Osteocyte (in vitro differentiated cells): ENCODE results near the gene FGD4. TPM values are rescaled to one million over a fixed set of nuclear protein-coding genes. Genes with fewer than 3 reads are reported as not detected.
"Not testable (repeated sequence)": the region's sequence is repeated elsewhere in the genome, so short reads cannot be mapped to it uniquely, and the experiment has no call there.

ENCODE experiments used
- DNase-seq: peaks from one replicate; pipeline ENCODE4 v3.0.0; 2021; ENCODE audit warnings: mixed read lengths; ENCODE audit not compliant: unreplicated experiment; ENCODE audit errors: extremely low spot score
- H3K27ac Mint-ChIP-seq: one replicate; pipeline ENCODE4 v1.8.0; 2021; ENCODE audit warnings: mild to moderate bottlenecking, mixed read lengths; ENCODE audit not compliant: unreplicated experiment
- H3K27me3 Mint-ChIP-seq: one replicate; pipeline ENCODE4 v1.8.0; 2021; ENCODE audit warnings: mixed read lengths; ENCODE audit not compliant: unreplicated experiment
- H3K36me3 Mint-ChIP-seq: one replicate; pipeline ENCODE4 v1.8.0; 2021; ENCODE audit warnings: mixed read lengths; ENCODE audit not compliant: unreplicated experiment
- H3K4me1 Mint-ChIP-seq: one replicate; pipeline ENCODE4 v1.8.0; 2021; ENCODE audit warnings: mixed read lengths; ENCODE audit not compliant: unreplicated experiment
- H3K4me3 Mint-ChIP-seq: one replicate; pipeline ENCODE4 v1.8.0; 2021; ENCODE audit warnings: mild to moderate bottlenecking, moderate library complexity, mixed read lengths; ENCODE audit not compliant: unreplicated experiment
- H3K9me3 Mint-ChIP-seq: one replicate; pipeline ENCODE4 v1.8.0; 2021; ENCODE audit warnings: mixed read lengths; ENCODE audit not compliant: unreplicated experiment
- total RNA-seq: library from RNA; stranded (reverse); gene quantifications from 2 replicates; pipeline ENCODE4 v1.2.1, GENCODE V29; 2021
- TF ChIP-seq, protein P1 (sequence below): fragments of 200-600 bp; sonication (generic); IDR thresholded peaks from 2 replicates; pipeline ENCODE4 v1.5.0; 2021; ENCODE audit warnings: antibody characterized with exemption, mild to moderate bottlenecking, moderate library complexity

FGD4 gene
- total RNA-seq, 1 donor from 2014 or later = 8.0 TPM

DNA sequence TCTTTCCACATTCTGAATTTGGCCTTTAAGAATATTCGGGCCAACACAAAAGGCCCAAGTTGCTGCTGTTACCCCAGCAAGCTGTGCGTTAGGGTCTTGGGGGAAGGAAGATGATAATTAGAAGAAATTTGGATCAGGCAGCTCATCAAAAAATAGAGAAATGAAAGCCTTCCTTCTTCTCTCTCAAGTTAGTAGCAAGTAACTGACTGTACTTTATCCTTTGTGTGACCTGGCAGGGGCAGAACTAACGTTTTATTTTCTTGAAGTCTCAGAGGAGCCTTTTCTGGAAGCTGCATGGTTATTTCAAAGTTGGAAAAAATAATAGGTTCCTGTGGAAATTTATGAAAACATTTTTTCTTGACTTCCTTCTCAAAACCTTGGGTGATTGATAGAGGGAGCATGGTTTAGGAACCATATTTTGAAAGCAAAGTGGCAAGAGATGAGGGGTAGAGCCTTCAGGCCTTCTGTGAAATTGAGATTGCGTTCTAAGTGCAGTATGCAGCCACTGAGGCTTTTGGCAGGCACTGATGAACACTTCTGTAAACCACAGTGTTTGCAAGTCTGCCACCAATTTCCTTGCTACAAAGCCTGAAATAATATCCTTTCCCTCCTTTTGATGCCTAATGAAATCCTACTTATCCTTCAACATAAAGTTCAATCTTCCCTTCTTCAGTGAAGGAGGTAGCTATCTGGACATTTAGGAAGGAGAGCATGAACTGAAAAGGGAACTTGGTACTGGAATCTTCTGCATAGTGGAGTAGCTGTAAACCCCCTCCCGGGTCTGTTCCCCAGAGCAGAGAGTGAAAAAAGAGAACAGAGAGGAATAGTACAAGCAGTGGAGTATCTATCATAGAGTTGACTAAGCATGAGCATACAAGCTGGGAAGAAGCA lies 123.2 kb downstream of the FGD4 start:
- H3K27ac Mint-ChIP-seq = peak overlapping the region; percentile 72
- TF ChIP-seq, protein P1, sequence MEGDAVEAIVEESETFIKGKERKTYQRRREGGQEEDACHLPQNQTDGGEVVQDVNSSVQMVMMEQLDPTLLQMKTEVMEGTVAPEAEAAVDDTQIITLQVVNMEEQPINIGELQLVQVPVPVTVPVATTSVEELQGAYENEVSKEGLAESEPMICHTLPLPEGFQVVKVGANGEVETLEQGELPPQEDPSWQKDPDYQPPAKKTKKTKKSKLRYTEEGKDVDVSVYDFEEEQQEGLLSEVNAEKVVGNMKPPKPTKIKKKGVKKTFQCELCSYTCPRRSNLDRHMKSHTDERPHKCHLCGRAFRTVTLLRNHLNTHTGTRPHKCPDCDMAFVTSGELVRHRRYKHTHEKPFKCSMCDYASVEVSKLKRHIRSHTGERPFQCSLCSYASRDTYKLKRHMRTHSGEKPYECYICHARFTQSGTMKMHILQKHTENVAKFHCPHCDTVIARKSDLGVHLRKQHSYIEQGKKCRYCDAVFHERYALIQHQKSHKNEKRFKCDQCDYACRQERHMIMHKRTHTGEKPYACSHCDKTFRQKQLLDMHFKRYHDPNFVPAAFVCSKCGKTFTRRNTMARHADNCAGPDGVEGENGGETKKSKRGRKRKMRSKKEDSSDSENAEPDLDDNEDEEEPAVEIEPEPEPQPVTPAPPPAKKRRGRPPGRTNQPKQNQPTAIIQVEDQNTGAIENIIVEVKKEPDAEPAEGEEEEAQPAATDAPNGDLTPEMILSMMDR = no peak
- DNase-seq = no peak
- H3K36me3 Mint-ChIP-seq = no peaks in the 10 kb centered on the region
- no peak overlapping the region for H3K4me3 Mint-ChIP-seq
- peaks cover 17% of the 10 kb centered on the region for H3K4me1 Mint-ChIP-seq
- H3K27me3 Mint-ChIP-seq = no peaks in the 10 kb centered on the region
- H3K9me3 Mint-ChIP-seq = no peaks in the 10 kb centered on the region

DNA sequence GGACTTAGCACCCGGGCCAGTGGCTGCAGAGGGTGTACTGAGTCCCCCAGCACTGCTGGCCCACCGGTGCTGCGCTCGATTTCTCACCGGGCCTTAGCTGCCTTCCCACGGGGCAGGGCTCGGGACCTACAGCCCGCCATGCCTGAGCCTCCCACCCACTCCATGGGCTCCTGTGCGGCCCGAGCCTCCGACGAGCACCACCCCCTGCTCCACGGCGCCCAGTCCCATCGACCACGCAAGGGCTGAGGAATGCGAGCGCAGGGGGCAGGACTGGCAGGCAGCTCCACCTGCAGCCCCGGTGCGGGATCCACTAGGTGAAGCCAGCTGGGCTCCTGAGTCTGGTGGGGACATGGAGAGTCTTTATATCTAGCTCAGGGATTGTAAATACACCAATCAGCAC lies 126.4 kb downstream of the FGD4 start:
- not testable (repeated sequence) for H3K4me3 Mint-ChIP-seq

DNA sequence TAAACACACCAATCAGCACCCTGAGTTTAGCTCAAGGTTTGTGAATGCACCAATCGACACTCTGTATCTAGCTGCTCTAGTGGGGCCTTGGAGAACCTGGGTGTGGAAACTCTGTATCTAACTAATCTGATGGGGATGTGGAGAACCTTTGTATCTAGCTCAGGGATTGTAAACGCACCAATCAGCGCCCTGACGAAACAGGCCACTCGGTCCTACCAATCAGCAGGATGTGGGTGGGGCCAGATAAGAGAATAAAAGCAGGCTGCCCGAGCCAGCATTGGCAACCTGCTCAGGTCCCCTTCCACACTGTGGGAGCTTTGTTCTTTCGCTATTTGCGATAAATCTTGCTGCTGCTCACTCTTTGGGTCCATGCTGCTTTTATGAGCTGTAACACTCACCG lies 127.0 kb downstream of the FGD4 start:
- DNase-seq, H3K36me3 Mint-ChIP-seq, H3K4me3 Mint-ChIP-seq, H3K27ac Mint-ChIP-seq, H3K27me3 Mint-ChIP-seq, H3K9me3 Mint-ChIP-seq: not testable (repeated sequence)
- H3K4me1 Mint-ChIP-seq = peaks cover 17% of the 10 kb centered on the region

More for the DNA sequence above, 126.4 kb downstream of the FGD4 start:
- peaks cover 17% of the 10 kb centered on the region for H3K4me1 Mint-ChIP-seq
- not testable (repeated sequence) for H3K9me3 Mint-ChIP-seq, H3K36me3 Mint-ChIP-seq, DNase-seq, H3K27me3 Mint-ChIP-seq, H3K27ac Mint-ChIP-seq

DNA sequence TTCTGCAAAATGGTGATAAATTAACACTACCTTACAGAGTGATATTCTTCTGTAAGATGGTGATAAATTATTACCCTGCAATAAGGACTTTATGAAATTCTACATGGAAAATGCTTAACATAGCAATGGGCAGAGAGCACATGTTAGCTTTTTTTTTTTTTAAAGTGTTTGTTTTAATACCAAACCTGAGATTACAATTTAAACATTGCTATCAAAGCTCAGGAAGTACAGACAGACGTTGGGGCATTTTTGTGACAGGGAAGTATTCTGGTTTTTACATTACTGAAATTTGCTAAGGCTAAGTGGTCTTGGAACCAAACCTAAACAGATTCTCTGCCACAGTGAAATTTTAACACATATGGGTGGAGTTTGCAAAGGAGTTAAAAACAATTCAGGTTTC lies 133.1 kb downstream of the FGD4 start:
- TF ChIP-seq, protein P1 = no peak
- no peaks in the 10 kb centered on the region for H3K36me3 Mint-ChIP-seq
- H3K4me3 Mint-ChIP-seq = no peak overlapping the region
- no peak for DNase-seq
- H3K27ac Mint-ChIP-seq = no peak overlapping the region
- no peaks in the 10 kb centered on the region for H3K9me3 Mint-ChIP-seq
- H3K27me3 Mint-ChIP-seq = no peaks in the 10 kb centered on the region
- H3K4me1 Mint-ChIP-seq = peaks cover 46% of the 10 kb centered on the region

DNA sequence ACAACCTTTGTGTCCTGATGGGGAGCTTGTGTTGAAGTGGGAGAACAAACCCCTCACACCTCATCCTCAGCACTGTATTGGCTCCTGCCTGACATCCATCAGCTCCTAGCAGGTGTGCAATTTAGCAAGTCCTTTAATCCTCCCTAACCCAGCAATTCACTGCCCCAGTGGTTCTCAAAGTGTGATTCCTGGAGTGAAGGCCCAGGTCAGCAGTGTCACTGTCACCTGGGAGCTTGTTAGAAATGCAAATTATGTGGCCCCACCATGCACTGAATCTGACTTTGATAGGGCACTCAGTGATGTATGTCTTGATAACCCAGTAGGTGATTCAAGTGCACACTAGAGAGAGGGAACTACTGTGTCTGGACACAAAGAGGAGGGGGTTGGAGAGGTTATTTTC lies 133.6 kb downstream of the FGD4 start:
- Mint-ChIP-seq H3K27me3 (no peaks in the 10 kb centered on the region), H3K36me3 (no peaks in the 10 kb centered on the region), H3K27ac (no peak overlapping the region), H3K9me3 (no peaks in the 10 kb centered on the region), H3K4me1 (peaks cover 50% of the 10 kb centered on the region), H3K4me3 (no peak overlapping the region)
- no peak for DNase-seq
- TF ChIP-seq, protein P1 = no peak

DNA sequence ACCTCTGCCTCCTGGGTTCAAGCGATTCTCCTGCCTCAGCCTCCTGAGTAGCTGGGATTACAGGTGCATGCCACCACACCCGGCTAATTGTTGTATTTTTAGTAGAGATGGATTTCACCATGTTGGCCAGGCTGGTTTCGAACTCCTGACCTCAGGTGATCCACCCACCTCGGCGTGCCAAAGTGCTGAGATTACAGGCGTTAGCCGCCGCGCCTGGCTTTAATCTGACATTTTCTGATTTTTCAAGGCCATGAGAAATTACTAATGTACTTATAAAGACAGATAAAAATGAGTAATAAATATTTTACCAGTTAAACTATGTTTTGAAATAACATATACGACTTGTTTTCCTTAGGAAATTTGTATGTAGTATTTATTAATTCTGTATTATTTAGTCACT lies 134.1 kb downstream of the FGD4 start:
- H3K36me3 Mint-ChIP-seq, H3K9me3 Mint-ChIP-seq, DNase-seq, H3K27me3 Mint-ChIP-seq: not testable (repeated sequence)
- peak overlapping the region; percentile 79 for H3K4me3 Mint-ChIP-seq
- peaks cover 53% of the 10 kb centered on the region for H3K4me1 Mint-ChIP-seq
- peak overlapping the region; percentile 67 for H3K27ac Mint-ChIP-seq
